Fibroblast of upper back skin (primary cell): Measurements from ENCODE around the gene GALNT11.
A peak's percentile ranks its signal among the peaks of the same experiment; 100 is the strongest.
"Not testable (repeated sequence)": the region's sequence is repeated elsewhere in the genome, so short reads cannot be mapped to it uniquely, and the experiment has no call there.

Experiments used
- DNase-seq: peaks from one replicate; pipeline ENCODE4 v3.0.0-alpha.2; 2013

The GALNT11 gene

GRCh38 chr7:152076940-152077933, 51.8 kb downstream of the GALNT11 start:
- peak; percentile 2 for DNase-seq

DNA sequence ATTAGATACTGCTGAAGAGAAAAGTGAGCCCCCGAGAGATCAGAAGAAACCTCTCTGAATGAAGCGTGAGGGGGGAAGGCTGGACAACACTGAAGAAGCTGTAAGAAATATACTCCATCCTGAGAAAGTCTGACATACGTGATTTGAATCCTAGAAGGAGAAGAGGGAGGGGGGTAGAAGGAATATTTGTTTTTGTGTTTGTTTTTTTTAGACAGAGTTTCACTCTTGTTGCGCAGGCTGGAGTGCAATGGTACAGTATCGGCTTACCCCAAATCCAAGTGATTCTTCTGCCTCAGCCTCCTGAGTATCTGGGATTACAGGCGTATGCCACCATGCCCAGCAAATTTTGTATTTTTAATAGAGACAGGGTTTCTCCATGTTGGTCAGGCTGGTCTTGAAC, 52.6 kb downstream of the GALNT11 start:
- no peak for DNase-seq

GRCh38 chr7:152078786-152079185, 53.3 kb downstream of the GALNT11 start:
- no peak for DNase-seq

DNA sequence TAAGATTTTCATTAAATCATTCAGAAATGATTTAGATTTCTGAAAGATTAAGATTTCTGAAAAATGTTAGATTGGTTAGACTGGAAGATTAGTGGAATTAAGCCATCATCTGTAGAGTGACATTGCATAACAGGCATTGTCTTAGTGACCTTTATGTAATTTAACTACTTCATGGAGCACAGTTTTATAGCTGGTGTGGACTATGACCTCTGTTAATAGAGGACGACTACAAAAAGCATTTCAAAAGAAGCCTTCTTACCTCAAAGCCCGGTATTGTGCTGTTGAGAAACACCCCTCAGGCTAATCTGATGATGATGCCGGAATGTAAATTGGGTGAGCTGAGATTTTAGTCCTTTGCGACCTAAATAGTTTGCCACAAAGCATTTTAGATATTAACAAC, 55.6 kb downstream of the GALNT11 start:
- no peak for DNase-seq

GRCh38 chr7:152082073-152082721, 56.7 kb downstream of the GALNT11 start:
- not testable (repeated sequence) for DNase-seq

GRCh38 chr7:152085131-152085530, 59.7 kb downstream of the GALNT11 start:
- no peak for DNase-seq

- no peak for DNase-seq
Measured at GRCh38 chr7:152086513-152086912, 61.0 kb downstream of the GALNT11 start.

DNA sequence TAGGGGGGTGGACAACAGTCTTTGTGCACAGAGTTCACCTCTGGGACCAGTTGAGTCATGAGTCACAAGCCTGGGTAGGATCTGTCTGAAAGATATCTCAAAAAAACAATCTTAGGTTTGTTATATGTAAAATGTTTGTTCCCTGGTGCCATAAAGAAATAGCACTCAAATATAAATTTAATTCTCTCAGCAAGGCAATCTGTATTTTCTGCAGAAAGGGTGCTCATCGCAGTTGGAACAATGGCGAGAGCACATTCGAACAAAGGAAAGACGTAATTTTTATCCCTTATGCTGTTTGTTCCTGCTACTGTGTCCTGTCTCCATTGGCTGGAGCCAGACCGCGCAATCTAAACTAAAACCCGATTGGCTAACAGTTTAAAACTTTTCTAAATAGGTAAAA, 63.7 kb downstream of the GALNT11 start:
- DNase-seq = no peak

GRCh38 chr7:152090747-152091146, 65.3 kb downstream of the GALNT11 start:
- no peak for DNase-seq

GRCh38 chr7:152093717-152094116, 68.2 kb downstream of the GALNT11 start:
- DNase-seq = no peak

GRCh38 chr7:152095771-152096170, 70.3 kb downstream of the GALNT11 start:
- no peak for DNase-seq

DNA sequence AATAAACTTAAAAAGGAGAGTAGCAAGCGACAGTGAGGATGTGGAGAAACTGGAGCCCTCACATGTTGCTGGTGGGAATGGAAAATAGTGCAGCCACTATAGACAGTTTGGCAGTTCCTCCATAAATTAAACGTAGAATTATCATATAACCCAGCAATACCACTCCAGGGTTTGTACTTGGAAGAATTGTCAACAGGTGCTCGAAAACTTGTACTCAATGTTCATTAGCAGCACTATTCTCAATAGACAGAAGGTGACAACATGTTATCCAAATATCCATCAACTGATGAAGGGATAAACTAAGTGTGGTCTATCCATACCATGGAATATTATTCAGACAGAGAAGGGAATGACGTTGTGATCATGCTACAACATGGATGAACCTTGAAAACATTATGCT, 71.9 kb downstream of the GALNT11 start:
- no peak for DNase-seq

- DNase-seq = no peak
Measured at GRCh38 chr7:152103066-152103465, 77.6 kb downstream of the GALNT11 start.

DNA sequence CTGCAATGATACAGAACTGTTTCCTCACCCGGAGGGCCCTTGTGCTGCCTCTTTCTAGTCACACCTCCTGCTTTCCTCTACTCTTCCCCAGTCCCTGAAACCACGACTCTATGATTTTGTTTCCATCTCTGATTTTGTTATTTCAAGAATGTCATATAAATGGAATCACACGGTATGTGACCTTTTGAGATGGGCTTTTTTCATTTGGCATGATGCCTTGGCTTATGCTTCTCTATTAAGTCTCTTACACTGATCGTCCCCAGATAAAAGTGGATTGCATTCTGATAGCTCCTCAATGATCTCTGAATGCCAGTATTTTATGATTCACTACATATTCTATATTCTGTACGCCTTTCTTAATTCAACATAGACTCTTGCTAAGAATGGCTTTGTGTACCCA, 78.2 kb downstream of the GALNT11 start:
- DNase-seq = no peak

GRCh38 chr7:152105205-152105604, 79.7 kb downstream of the GALNT11 start:
- DNase-seq = no peak

GRCh38 chr7:152106990-152107389, 81.5 kb downstream of the GALNT11 start:
- no peak for DNase-seq

GRCh38 chr7:152107945-152108344, 82.5 kb downstream of the GALNT11 start:
- DNase-seq = no peak

DNA sequence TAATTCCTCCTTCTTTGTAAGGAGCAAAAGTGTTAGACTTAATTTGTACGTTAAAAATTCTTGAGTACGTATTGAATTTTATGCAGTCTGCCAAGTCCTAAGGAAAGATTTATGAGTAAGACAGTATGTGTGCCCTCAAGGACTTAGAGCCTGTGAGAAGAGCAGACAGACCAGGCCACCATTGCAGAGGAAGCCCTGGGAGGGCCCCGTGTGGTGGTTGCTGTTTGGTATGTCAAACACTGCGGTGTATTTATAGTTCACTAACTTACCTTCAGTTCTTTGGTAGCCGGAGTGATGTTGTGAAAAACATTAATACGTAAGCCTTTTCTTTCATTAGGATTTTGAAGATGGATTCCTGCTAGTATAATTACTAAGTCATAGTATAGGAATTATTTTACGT, 82.9 kb downstream of the GALNT11 start:
- DNase-seq = no peak

DNA sequence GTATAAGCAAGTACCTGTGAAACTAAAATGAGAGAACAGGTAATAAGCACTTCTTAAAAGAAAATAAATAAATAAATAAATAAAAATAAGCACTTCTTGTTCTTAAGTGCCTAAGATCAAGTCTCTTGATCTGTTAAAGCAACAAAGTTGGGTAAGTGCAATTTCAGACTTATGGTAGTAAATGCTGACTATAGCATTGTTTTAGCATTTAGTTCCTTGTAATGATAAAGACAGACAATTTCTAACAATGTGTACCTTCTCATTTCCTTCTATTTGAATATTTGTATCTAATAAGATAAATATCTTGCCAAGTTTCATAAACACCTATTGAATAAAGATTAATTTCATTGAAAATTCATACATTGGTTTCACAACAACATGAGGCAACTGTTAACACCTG, 87.4 kb downstream of the GALNT11 start:
- DNase-seq = no peak

DNA sequence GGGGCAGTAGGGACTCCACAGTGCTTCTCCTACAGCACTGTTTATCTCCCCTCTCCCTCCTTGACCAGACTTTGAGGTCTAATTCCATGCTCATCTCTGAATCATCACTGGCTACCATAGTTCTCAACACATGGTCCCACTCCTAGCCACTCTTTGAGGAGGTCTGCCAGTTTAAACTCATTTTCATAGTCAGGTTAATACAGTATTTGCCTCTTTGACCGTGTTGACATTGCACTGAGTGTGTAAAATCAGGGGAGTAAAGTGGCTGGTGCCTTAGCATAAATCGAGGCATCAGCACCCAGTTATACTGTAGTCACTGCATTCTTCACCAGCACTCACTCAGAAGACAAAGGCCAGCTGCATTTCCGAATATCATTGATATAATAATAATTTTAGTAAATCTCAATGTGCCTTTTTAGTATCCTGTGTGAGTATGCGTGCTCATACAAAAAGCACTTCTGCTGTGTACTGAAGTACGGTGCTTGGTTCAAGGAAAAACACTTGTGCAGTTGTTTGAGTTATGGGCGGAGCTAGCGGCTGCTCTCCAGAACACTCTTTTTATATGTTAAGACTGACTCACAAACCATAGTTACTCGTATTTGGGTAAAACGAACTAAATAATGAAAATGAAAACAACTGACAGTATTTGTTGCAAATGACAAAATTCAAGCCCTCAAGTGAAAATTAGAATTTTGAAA, 89.7 kb downstream of the GALNT11 start:
- DNase-seq = no peak

- no peak for DNase-seq
Measured at GRCh38 chr7:152117356-152117755, 91.9 kb downstream of the GALNT11 start.

GRCh38 chr7:152120210-152120609, 94.7 kb downstream of the GALNT11 start:
- no peak for DNase-seq

- no peak for DNase-seq
Measured at GRCh38 chr7:152120776-152121175, 95.3 kb downstream of the GALNT11 start.

- DNase-seq = no peak
Measured at GRCh38 chr7:152121432-152121831, 96.0 kb downstream of the GALNT11 start.
